ENCODE data around the gene ZFAND4. TPM values are rescaled to one million over a fixed set of nuclear protein-coding genes. Genes with fewer than 3 reads are reported as not detected.

Gene ZFAND4
- total RNA-seq, 1 donor from 2014 or later, result 17.1 TPM

DNA sequence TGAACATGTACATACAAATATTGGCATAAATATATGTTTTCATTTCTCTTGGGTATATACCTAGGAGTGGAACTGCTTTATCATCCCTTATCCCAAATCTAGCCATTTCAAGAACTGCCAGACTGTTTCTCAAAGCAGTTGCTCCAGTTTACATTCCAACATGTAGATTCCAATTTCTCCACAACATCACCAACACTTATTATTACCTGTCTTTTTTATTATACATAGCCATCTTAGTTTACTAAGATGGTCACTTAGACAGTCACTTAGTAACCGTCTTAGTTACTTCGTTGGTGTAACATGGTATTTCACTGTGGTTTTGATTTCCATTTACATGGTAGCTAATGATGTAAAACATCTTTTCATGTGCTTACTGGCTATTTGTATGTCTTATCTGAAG, 82.7 kb downstream of the ZFAND4 start:
- TF ChIP-seq, protein P1, sequence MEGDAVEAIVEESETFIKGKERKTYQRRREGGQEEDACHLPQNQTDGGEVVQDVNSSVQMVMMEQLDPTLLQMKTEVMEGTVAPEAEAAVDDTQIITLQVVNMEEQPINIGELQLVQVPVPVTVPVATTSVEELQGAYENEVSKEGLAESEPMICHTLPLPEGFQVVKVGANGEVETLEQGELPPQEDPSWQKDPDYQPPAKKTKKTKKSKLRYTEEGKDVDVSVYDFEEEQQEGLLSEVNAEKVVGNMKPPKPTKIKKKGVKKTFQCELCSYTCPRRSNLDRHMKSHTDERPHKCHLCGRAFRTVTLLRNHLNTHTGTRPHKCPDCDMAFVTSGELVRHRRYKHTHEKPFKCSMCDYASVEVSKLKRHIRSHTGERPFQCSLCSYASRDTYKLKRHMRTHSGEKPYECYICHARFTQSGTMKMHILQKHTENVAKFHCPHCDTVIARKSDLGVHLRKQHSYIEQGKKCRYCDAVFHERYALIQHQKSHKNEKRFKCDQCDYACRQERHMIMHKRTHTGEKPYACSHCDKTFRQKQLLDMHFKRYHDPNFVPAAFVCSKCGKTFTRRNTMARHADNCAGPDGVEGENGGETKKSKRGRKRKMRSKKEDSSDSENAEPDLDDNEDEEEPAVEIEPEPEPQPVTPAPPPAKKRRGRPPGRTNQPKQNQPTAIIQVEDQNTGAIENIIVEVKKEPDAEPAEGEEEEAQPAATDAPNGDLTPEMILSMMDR (IDR thresholded peaks at IDR 0.05), result no peak
- Histone ChIP-seq H3K27me3 (no peaks in the 10 kb centered on the region), H3K4me3 (no peak overlapping the region), H3K36me3 (peaks cover 0 to 5% of the 10 kb centered on the region in 2 donors), H3K4me1 (peaks cover 0 to 16% of the 10 kb centered on the region in 2 donors), H3K9me3 (no peaks in the 10 kb centered on the region), H3K27ac (no peak overlapping the region)
- intact Hi-C loops (cut with DNase I), result loop anchor here (10.0 kb wide), 1 partner anchor 585 kb away; the partner anchor contains the start of gene ZNF22
- DNase-seq (ENCODE audit: low spot score in 2 of 2), result no peak

DNA sequence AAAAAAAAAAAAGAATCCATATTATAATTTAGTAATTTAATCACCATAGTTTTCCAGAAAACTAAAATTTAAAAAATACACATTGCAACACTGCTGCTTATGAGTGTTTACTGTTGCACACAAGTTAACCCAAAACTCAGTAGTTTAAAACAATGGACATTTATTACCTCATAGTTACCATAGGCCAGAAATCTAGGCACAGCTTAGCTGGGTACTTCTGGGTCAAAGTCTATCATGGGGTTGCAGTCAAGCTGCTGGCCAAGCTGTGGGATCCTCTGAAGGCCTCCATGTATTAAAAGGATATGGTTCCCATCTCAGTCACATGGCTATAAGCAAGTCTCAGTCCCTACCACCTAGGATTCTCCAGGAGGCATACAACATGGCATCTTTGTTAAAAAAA, 83.6 kb downstream of the ZFAND4 start:
- Histone ChIP-seq H3K4me3 (no peak overlapping the region), H3K27me3 (no peaks in the 10 kb centered on the region), H3K9me3 (no peaks in the 10 kb centered on the region), H3K36me3 (peaks cover 0 to 5% of the 10 kb centered on the region in 2 donors), H3K27ac (no peak overlapping the region), H3K4me1 (peaks cover 0 to 15% of the 10 kb centered on the region in 2 donors)
- TF ChIP-seq, protein P1 (IDR thresholded peaks at IDR 0.05), result no peak
- intact Hi-C loops (cut with DNase I), result no loop called here
- DNase-seq (ENCODE audit: low spot score in 2 of 2), result no peak

DNA sequence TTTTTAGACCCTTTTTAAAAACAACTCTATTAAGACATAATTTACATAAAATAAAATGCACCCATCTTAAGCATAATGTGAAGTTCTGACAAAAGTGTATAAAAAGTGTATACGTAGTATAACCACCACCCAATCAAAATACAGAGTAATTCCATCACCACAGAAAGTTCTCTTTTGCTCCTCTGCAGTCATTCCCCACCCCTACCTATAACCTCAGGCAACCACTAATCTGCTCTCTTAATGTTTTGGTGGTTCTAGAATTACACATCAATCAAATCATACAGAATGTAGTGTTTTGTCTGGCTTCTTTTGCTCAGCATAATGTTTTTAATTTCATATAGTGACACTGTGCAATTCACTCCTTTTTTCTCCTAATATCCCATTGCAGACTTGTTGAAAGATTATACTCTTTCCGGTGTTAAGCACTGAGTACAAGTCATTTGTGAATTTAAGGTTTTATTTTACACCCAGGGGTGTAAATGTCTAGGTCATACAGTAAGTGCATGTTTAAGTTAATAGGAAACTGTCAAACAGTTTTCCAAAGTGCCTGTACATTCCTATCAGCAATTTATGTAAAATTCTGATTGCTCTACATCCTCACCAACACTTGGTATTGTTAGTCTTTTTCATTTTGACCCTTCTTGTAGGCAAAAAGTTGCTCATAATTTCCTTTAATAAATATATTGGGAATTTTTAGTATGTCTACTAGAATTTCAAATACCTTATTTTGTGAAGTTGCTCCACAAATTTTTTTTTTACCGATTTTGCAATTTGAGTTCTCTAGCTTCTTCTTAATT, 86.3 kb downstream of the ZFAND4 start:
- Histone ChIP-seq H3K27ac (no peak overlapping the region), H3K27me3 (no peaks in the 10 kb centered on the region), H3K9me3 (no peaks in the 10 kb centered on the region), H3K4me3 (no peak overlapping the region), H3K36me3 (peaks cover 0 to 5% of the 10 kb centered on the region in 2 donors), H3K4me1 (no peaks in the 10 kb centered on the region)
- no peak for DNase-seq (ENCODE audit: low spot score in 2 of 2)
- intact Hi-C loops (cut with DNase I), result no loop called here
- TF ChIP-seq, protein P1 (IDR thresholded peaks at IDR 0.05), result no peak

DNA sequence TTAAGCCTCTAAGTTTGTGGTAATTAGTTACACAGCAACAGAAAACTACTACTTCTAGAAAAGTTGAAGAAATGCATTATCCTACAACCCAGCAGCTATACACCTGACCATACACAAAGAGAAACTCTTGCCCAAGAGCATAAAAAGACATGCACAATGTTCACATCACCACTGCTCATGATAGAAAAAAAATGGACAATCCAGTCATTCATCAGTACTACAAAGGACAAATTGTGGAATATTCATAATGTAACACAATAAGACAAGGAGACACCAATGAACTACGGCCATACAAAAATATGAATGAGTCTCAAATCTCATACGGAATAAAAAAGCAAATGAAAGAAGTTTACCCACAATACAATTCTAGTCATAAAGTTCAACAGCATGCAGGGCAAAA, 87.4 kb downstream of the ZFAND4 start:
- Histone ChIP-seq H3K9me3 (no peaks in the 10 kb centered on the region), H3K4me1 (no peaks in the 10 kb centered on the region), H3K27ac (no peak overlapping the region), H3K27me3 (no peaks in the 10 kb centered on the region), H3K4me3 (no peak overlapping the region), H3K36me3 (peaks cover 0 to 5% of the 10 kb centered on the region in 2 donors)
- intact Hi-C loops (cut with DNase I), result no loop called here
- TF ChIP-seq, protein P1 (IDR thresholded peaks at IDR 0.05), result no peak
- no peak for DNase-seq (ENCODE audit: low spot score in 2 of 2)

DNA sequence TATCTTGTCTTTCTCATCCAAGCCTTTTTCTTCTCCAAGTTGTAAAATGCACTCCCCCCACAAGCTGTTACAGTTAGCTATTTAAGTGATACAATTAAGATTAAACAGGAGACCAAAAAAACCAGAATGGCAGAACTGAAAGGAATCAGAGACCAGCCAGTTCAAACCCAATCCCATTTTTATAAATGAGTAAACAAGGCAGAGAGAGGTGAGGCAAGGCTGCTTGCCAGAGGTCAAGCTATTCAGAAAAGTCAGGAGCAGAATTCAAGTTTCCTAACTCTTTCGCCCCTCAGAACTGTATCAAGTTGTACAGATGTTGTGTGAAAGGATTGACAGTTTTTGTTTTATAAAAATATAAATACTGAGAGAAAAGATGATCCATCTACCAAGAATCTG, 90.2 kb downstream of the ZFAND4 start:
- TF ChIP-seq, protein P1 (IDR thresholded peaks at IDR 0.05), result no peak
- DNase-seq (ENCODE audit: low spot score in 2 of 2), result no peak
- Histone ChIP-seq H3K27me3 (no peaks in the 10 kb centered on the region), H3K27ac (no peak overlapping the region), H3K36me3 (no peaks in the 10 kb centered on the region), H3K9me3 (no peaks in the 10 kb centered on the region), H3K4me1 (no peaks in the 10 kb centered on the region), H3K4me3 (no peak overlapping the region)
- intact Hi-C loops (cut with DNase I), result no loop called here
